ENCODE data around the gene AUTS2.
"Not testable (repeated sequence)": the region's sequence is repeated elsewhere in the genome, so short reads cannot be mapped to it uniquely, and the experiment has no call there.

Gene AUTS2

DNA sequence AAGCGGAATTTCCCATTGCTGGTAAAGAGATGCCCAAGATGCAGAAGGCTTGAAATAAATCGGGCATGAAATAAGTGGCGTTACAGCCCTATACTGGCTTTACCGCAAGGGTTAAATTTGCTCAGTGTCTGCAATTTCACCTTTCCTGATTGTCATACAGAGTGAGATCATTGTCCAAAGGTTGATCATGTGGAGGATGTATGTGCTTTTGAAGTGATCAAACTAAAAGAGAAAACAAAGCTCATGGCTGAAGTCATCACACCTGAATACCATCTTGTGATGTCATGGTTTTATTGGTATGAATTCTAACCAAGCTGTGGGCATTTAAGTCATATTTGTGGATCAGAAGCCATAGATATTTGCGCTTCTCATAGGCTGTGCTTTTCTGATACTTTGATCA is 635.5 kb downstream of the AUTS2 start:
- no peak for DNase-seq

GRCh38 chr7:70237256-70237655 is 639.0 kb downstream of the AUTS2 start:
- DNase-seq = no peak

DNA sequence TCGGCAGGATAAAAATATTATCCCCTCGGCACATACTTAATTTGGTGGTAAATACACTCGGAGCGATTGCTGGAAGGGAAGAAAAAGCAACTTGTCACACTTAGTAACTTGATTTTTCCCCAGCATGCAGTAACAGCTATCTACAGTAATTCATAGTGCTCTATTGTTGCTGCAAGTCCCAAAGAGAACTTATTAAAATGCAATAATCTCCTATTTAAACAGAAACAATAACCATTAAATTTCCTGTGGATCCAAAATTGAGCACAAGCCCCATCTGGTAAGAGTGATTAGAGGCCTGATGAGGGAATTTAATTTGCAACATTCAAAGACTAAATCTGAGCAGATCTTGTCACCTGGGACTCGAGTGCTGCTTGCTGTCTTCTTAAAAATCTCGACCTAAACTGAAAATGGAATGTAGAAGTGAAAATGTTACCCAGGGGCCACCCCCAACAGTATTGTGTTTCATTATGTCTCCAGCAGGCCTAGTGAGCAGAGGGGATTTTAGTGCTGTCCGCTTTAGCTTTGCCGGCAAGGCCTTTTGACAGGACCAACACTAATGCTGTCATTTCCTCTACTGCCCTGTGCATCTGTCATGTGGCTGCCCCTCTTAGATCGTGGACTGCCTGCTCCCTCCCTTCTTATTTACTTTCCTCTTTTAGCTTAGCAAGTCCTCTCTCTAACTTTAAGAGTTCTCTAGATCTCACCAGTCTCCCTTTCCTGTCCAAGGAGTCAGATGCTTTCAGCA is 639.7 kb downstream of the AUTS2 start:
- no peak for DNase-seq

- DNase-seq = no peak
Observed at GRCh38 chr7:70239918-70240317, 641.6 kb downstream of the AUTS2 start.

GRCh38 chr7:70240873-70241272 is 642.6 kb downstream of the AUTS2 start:
- DNase-seq = no peak

DNA sequence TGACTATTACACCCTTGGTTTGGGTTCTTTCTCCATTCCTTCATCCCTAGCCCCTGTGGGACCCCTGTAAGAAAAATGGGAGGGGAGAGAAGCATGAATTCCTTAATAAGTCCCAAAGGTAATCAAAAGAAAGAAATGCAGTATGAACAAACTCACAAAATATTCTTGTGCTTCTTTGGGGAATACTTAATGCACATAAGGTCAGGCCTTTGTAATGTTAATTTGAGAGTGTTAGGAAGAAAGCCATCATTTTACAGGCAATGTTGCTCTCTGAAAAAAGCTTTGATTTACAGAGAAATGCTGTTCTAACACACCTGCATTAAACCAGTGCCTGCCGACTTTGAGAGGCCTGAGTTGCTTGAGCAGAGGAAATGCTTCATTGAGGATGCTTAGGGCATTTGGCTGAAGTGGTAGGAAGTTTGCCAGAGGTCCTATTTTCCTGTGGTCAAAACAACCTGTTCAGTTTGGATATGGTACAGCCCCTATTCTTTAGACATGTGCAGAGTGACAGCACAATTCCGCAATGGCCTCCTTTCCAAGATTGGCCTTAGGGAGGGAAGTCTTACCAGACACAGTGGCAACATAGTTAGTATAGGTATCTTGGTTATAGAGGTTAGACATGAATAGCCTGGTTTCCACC is 643.4 kb downstream of the AUTS2 start:
- no peak for DNase-seq

GRCh38 chr7:70242826-70243225 is 644.6 kb downstream of the AUTS2 start:
- DNase-seq = no peak

DNA sequence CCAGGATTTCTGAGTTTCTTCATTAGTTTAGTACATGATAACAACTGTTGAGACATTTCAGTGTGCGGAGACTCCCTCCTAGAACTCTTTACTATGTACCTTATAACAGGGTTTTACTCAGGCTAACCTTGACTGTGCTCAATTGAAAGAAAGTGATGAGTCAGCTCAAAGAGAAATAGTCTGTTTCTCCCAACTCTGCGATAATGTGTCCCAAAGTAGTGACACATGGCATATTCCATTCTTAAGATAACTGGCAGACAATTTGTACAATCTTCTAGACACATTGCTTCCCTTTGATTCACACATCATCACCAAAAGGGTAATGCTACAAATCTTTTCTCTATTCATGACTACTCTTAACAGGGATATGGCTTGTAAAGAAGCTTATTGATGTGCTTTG is 645.2 kb downstream of the AUTS2 start:
- no peak for DNase-seq

DNA sequence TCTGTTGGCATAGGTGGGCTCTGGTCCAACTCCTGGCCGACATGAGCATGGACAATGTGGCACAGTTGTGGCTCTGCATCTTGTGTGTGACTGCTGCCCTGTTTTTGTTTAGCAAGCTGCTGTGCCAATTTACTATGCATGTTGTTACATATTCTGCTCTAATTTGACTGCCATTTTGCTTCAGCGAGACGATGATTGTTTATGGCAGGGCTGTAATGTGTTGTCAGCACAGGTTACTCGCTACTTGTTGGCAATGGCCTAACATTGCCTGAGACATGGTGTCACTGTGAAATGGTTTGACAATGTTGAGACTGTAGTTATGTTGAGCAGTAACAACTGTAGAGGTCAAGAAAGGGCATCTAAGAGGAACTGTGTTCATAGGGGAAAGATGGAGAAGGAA is 659.6 kb downstream of the AUTS2 start:
- no peak for DNase-seq

DNA sequence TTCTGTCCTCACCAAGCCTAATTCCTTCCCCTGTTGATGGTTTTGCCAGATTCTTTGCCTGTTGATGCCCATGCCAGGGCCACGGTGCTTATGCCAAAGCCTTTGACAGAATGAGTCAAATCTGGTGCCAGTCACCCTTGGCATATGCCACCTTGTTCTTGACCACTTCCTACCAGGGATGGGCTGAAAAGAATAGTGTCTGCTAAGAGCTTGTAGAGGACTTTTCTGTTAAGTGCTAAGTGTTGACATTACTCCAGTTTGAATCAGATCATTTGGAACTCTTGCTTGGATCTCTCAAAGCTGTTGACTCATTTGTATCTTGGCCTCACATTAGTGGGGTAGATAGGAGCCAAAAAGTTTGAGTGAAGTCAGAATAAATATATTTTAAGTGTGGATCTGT is 661.2 kb downstream of the AUTS2 start:
- DNase-seq = no peak

DNA sequence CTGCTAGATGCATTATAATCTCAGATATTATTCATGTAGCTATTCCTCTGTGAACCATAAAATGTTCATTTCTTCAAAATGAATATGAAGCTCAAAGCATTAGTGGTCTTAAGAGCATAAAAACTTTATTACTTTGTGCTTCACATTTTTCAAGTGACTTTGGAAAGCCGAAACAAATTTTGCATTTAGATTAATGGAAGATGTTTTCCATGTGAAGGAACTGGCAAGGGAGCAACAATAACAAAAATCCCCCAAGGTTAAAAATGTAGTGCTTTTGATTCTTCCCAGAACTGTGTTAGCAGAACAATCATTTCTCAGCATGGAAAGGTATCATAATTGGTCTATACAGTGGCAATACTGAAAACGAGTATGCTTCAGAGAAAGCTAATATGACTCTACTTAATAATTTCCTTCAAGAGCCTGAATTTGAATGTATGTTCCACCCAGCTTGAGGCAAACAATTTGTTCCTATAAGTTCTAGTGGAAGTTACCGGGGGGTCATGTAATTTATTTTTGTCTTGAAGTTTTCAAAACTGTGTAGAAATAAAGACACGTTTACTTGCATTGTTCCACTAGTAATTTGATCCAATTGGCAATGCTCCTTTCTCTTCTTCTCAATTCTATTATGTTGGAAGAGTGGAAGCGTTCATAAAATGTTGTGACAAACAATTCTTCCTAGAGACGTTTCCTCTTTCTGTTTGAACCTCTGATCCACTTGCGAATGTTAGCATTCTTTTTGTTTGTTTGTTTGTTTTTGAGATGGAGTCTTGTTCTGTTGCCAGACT is 665.4 kb downstream of the AUTS2 start:
- no peak for DNase-seq

- no peak for DNase-seq
Observed at GRCh38 chr7:70266186-70266585, 667.9 kb downstream of the AUTS2 start.

- DNase-seq = no peak
Observed at GRCh38 chr7:70267381-70268120, 669.3 kb downstream of the AUTS2 start.

DNA sequence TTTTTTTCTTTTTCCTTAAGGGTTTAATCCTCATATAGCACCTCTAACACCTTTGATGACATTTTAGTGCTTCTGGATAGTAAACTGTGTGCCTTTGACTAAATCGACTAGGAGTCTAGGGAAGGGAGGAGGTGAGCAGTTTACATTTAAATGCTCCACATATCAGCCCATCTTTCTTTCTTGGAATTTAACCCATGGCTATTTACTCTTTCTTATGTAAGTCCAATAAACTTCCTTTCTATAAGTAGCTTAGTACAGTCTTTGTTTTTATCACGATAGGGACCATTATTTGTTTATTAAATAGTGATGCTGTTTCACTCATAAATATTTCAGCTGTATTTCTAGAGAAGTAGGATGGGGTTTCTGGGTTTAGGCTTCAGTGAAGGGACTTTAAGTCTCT is 669.9 kb downstream of the AUTS2 start:
- DNase-seq = no peak

DNA sequence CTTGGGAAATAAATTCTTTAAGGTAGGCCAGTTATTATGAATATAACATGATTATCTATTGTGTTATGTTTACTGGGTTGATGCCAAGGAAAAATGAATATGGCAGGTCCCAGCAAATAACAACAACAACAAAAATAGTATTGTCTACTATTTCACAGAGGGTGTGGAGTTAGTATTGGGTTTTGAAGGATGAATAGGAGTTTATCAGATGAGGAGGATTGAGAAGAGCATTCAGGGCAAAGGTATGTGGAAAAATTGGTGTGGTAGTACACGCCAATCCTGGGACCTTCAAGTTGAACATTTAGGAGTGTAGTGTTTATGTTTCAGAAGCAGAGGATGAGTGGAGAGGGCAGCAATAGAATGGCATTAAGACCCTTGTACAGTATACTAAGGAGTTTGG is 671.9 kb downstream of the AUTS2 start:
- no peak for DNase-seq

DNA sequence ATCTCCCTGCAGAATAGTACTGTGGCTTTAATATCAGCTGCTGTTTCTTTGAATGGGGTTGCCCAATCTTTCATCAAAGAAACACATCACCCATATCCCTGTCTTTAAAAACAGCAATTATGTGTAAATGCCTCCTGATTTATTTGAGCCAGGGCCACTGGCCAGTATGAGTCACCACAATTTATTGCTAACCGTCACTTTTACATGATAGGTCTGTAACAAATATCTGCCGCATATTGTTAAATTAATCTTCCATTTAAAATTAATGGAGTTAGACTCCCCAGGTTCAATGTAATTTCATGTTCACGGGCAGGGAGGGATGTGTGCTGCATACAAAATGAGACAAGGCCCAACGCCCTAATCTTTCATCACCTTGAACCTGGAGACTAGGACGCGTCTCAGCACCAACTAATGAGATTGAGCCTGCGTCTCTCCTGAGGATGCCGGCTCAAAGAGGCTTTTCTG is 673.4 kb downstream of the AUTS2 start:
- DNase-seq = no peak

GRCh38 chr7:70275570-70275969 is 677.3 kb downstream of the AUTS2 start:
- DNase-seq = not testable (repeated sequence)

- DNase-seq = no peak
Observed at GRCh38 chr7:70285187-70285586, 686.9 kb downstream of the AUTS2 start.

DNA sequence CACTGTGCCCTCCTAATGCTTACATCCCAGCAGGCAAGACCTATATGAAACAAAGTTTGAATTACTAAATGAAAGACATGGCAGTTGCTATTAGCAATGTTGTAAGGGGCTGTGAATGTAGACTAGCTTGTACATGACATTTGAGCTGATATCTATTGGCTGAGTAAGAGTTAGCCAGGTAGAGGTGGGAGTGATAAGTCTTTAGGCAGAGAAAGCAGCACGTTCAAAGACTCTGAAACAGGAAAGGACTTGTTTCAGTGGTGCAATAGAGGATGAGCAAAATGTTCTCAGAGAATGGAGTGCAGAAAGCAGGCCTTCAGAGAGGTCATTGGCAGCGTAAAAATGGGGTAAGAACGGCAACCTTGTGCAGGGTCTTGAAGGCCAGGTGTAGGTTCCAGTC is 687.6 kb downstream of the AUTS2 start:
- DNase-seq = no peak

- DNase-seq = no peak
Observed at GRCh38 chr7:70288781-70289456, 690.6 kb downstream of the AUTS2 start.

GRCh38 chr7:70292716-70293115 is 694.4 kb downstream of the AUTS2 start:
- DNase-seq = no peak

- DNase-seq = no peak
Observed at GRCh38 chr7:70294211-70294911, 696.1 kb downstream of the AUTS2 start.

All from activated T-cell treated with anti-CD3 and anti-CD28 coated beads, Interleukin-2, amount 50 U/mL, for 48 hours (primary cell).